DND-41 (cell line): ENCODE measurements around the gene GGNBP2.

Experiments used
- EZH2 ChIP-seq: IDR thresholded peaks from 3 replicates; pipeline ENCODE4 v1.6.1; 2012; ENCODE audit warnings: borderline replicate concordance, low read depth, mild to moderate bottlenecking, moderate library complexity, low read length, inconsistent platforms; ENCODE audit not compliant: severe bottlenecking
- TF ChIP-seq, protein P1 (sequence below): IDR thresholded peaks from 2 replicates; pipeline ENCODE4 v1.5.1; 2012; ENCODE audit warnings: borderline replicate concordance, low read length, moderate library complexity, mild to moderate bottlenecking; ENCODE audit not compliant: poor library complexity, severe bottlenecking; ENCODE audit errors: extremely low read depth

DNA sequence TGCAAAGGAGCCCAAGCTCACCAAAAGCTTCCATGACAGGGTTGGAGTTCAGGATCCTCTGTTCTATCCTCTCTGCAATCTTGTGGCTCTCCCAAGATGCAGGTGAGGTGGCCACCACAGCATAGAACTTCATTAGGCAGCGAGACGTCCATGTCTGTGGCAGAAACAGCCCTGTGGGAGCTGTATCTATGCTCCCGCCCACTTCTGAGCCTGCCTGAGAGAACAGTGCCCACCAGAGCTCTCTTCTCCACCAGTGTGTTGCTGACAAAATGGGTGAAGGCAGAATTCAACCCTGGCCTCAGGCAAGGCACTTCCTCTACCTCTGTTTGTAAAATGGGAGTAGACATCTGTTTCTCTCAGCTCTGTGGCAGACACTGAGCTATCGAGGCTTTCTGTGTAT lies 28.9 kb upstream of the GGNBP2 start:
- TF ChIP-seq, protein P1, sequence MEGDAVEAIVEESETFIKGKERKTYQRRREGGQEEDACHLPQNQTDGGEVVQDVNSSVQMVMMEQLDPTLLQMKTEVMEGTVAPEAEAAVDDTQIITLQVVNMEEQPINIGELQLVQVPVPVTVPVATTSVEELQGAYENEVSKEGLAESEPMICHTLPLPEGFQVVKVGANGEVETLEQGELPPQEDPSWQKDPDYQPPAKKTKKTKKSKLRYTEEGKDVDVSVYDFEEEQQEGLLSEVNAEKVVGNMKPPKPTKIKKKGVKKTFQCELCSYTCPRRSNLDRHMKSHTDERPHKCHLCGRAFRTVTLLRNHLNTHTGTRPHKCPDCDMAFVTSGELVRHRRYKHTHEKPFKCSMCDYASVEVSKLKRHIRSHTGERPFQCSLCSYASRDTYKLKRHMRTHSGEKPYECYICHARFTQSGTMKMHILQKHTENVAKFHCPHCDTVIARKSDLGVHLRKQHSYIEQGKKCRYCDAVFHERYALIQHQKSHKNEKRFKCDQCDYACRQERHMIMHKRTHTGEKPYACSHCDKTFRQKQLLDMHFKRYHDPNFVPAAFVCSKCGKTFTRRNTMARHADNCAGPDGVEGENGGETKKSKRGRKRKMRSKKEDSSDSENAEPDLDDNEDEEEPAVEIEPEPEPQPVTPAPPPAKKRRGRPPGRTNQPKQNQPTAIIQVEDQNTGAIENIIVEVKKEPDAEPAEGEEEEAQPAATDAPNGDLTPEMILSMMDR = no peak
- TF ChIP-seq EZH2 = no peak
